OCI-LY3 (cell line): ENCODE results near the gene HM13.
"Not testable (repeated sequence)": the region's sequence is repeated elsewhere in the genome, so short reads cannot be mapped to it uniquely, and the experiment has no call there.

Experiments
- H2AFZ ChIP-seq: fragments of 200-600, 300-600 bp; shearing (Covaris generic); 2 replicates; pipeline ENCODE4 v1.6.0; 2014; ENCODE audit warnings: antibody characterized with exemption, low read depth, low read length
- H3K27ac ChIP-seq: fragments of 200-600, 300-600 bp; sonication (generic); 2 replicates; pipeline ENCODE4 v1.5.1; 2014; ENCODE audit warnings: mild to moderate bottlenecking, low read length, moderate library complexity, mixed read lengths
- H3K27me3 ChIP-seq: fragments of 200-600, 300-600 bp; sonication (generic); 2 replicates; pipeline ENCODE4 v1.6.1; 2014; ENCODE audit warnings: low read depth, low read length, mixed read lengths
- H3K36me3 ChIP-seq: fragments of 200-600, 300-600 bp; sonication (generic); replicated peaks from 2 replicates; pipeline ENCODE3; 2014; ENCODE audit warnings: low read depth, low read length, mixed read lengths
- H3K4me1 ChIP-seq: fragments of 300-600, 200-600 bp; sonication (generic); 2 replicates; pipeline ENCODE4 v1.6.1; 2014; ENCODE audit warnings: low read length, mixed read lengths
- H3K4me2 ChIP-seq: fragments of 200-600, 300-600 bp; sonication (generic); 2 replicates; pipeline ENCODE4 v1.6.1; 2014; ENCODE audit warnings: low read length, mixed read lengths
- H3K4me3 ChIP-seq: fragments of 300-600, 200-600 bp; sonication (generic); 2 replicates; pipeline ENCODE4 v1.5.1; 2014; ENCODE audit warnings: antibody characterized with exemption, mild to moderate bottlenecking, low read length, moderate library complexity
- H3K79me2 ChIP-seq: fragments of 300-600, 200-600 bp; shearing (Covaris generic); 2 replicates; pipeline ENCODE4 v1.6.1; 2014; ENCODE audit warnings: mild to moderate bottlenecking, low read length, mixed read lengths
- H3K9ac ChIP-seq: fragments of 300-600, 200-600 bp; shearing (Covaris generic); 2 replicates; pipeline ENCODE4 v1.6.0; 2014; ENCODE audit warnings: mild to moderate bottlenecking, low read length, moderate library complexity
- H3K9me3 ChIP-seq: fragments of 200-600, 300-600 bp; shearing (Covaris generic); 2 replicates; pipeline ENCODE4 v1.6.1; 2014; ENCODE audit warnings: low read length, mixed read lengths; ENCODE audit not compliant: insufficient read depth
- H4K20me1 ChIP-seq: fragments of 200-600, 300-600 bp; sonication (generic); 2 replicates; pipeline ENCODE4 v1.6.1; 2016; ENCODE audit warnings: low read length, mixed read lengths; ENCODE audit not compliant: insufficient read depth
- EZH2phosphoT487 ChIP-seq: fragments of 200-600 bp; shearing (Covaris generic); IDR thresholded peaks from 2 replicates; pipeline ENCODE4 v1.6.1; 2018; ENCODE audit warnings: antibody characterized with exemption, mixed run types, low read depth
- TF ChIP-seq, protein P1 (sequence below): fragments of 200-600, 300-600 bp; sonication (generic); IDR thresholded peaks from 2 replicates; pipeline ENCODE4 v1.5.1; 2014; ENCODE audit warnings: antibody characterized with exemption, low read length, low read depth

Gene HM13

GRCh38 chr20:31607640-31608250, 93.5 kb downstream of the HM13 start:
- Histone ChIP-seq H3K9ac (no peak overlapping the region), H3K36me3 (no peaks in the 10 kb centered on the region), H3K4me3 (no peak overlapping the region), H3K27me3 (peaks cover 22% of the 10 kb centered on the region; the same call in 1 of the 2 replicates), H4K20me1 (no peaks in the 10 kb centered on the region), H3K4me2 (no peak overlapping the region), H3K27ac (no peak overlapping the region), H2AFZ (no peak overlapping the region), H3K4me1 (peaks cover 24% of the 10 kb centered on the region), H3K79me2 (no peaks in the 10 kb centered on the region), H3K9me3 (no peaks in the 10 kb centered on the region)
- no peak for TF ChIP-seq EZH2phosphoT487
- TF ChIP-seq, protein P1, sequence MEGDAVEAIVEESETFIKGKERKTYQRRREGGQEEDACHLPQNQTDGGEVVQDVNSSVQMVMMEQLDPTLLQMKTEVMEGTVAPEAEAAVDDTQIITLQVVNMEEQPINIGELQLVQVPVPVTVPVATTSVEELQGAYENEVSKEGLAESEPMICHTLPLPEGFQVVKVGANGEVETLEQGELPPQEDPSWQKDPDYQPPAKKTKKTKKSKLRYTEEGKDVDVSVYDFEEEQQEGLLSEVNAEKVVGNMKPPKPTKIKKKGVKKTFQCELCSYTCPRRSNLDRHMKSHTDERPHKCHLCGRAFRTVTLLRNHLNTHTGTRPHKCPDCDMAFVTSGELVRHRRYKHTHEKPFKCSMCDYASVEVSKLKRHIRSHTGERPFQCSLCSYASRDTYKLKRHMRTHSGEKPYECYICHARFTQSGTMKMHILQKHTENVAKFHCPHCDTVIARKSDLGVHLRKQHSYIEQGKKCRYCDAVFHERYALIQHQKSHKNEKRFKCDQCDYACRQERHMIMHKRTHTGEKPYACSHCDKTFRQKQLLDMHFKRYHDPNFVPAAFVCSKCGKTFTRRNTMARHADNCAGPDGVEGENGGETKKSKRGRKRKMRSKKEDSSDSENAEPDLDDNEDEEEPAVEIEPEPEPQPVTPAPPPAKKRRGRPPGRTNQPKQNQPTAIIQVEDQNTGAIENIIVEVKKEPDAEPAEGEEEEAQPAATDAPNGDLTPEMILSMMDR = no peak

- Histone ChIP-seq H4K20me1 (no peaks in the 10 kb centered on the region), H3K4me2 (no peak overlapping the region), H3K9me3 (no peaks in the 10 kb centered on the region), H3K27ac (no peak overlapping the region), H3K79me2 (no peaks in the 10 kb centered on the region), H3K27me3 (peaks cover 22% of the 10 kb centered on the region; the same call in 1 of the 2 replicates), H3K4me3 (no peak overlapping the region), H2AFZ (no peak overlapping the region), H3K9ac (no peak overlapping the region), H3K36me3 (no peaks in the 10 kb centered on the region), H3K4me1 (peaks cover 18% of the 10 kb centered on the region)
- no peak for TF ChIP-seq EZH2phosphoT487
- TF ChIP-seq, protein P1 = no peak
Measured at GRCh38 chr20:31608251-31608945, 94.2 kb downstream of the HM13 start.

GRCh38 chr20:31612271-31612640, 98.0 kb downstream of the HM13 start:
- H3K4me1 ChIP-seq, H3K36me3 ChIP-seq, H3K79me2 ChIP-seq, H3K27ac ChIP-seq, H3K9me3 ChIP-seq, H3K27me3 ChIP-seq, H4K20me1 ChIP-seq: not testable (repeated sequence)
- Histone ChIP-seq H3K4me3 (peak overlapping the region; percentile 66), H2AFZ (peak overlapping the region; percentile 85; the same call in 1 of the 2 replicates), H3K4me2 (peak overlapping the region; percentile 78), H3K9ac (peak overlapping the region; percentile 41; the same call in 1 of the 2 replicates)

- Histone ChIP-seq H3K9me3 (no peaks in the 10 kb centered on the region), H3K4me2 (no peak overlapping the region), H3K27me3 (peaks cover 7% of the 10 kb centered on the region; the same call in 1 of the 2 replicates), H3K9ac (no peak overlapping the region), H3K79me2 (no peaks in the 10 kb centered on the region), H3K36me3 (no peaks in the 10 kb centered on the region), H2AFZ (no peak overlapping the region), H3K4me1 (peaks cover 3% of the 10 kb centered on the region; the same call in 1 of the 2 replicates), H3K27ac (no peak overlapping the region), H4K20me1 (no peaks in the 10 kb centered on the region), H3K4me3 (no peak overlapping the region)
- no peak for TF ChIP-seq EZH2phosphoT487
- TF ChIP-seq, protein P1 = no peak
Measured at GRCh38 chr20:31615416-31615815, 101.2 kb downstream of the HM13 start.
